Measurements from ENCODE around the gene PCDHB16.

PCDHB16 gene

DNA sequence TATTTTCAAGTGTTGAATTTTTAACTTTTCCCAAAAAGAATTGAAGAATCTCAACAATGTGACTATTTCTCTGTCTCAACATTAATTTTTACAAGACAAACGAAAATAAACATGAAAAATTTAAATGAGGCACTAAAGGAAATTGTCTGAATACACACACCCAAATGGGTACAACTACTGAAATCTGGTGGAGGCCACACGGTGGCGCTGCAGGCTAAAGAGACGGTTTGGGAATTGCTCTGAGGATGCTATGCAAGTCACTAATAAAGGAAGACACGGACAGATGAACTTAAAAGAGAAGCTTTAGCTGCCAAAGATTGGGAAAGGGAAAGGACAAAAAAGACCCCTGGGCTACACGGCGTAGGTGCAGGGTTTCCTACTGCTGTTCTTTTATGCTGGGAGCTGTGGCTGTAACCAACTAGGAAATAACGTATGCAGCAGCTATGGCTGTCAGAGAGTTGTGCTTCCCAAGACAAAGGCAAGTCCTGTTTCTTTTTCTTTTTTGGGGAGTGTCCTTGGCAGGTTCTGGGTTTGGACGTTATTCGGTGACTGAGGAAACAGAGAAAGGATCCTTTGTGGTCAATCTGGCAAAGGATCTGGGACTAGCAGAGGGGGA lies 10.0 kb downstream of the PCDHB16 start, which contains the start of gene PCDHB10:
TSS of gene PCDHB10 (plus strand) at position 244 of the 616 bp plus-strand sequence. CDS start at position 444, 200 bp downstream.
- TF ChIP-seq CEBPB (IDR thresholded peaks at IDR 0.05) (no peak), ZBTB7A (IDR thresholded peaks at IDR 0.05; ENCODE audit: low read depth) (no peak), TEAD4 (IDR thresholded peaks at IDR 0.05) (no peak), CREB1 (IDR thresholded peaks at IDR 0.05; ENCODE audit: low read depth) (no peak), RAD21 (IDR thresholded peaks at IDR 0.05; ENCODE audit: low read depth) (peak; percentile 44), YY1 (IDR thresholded peaks at IDR 0.05; ENCODE audit: low read depth) (no peak), EP300 (IDR thresholded peaks at IDR 0.05; ENCODE audit: borderline replicate concordance) (no peak)
- TF ChIP-seq, protein P1, sequence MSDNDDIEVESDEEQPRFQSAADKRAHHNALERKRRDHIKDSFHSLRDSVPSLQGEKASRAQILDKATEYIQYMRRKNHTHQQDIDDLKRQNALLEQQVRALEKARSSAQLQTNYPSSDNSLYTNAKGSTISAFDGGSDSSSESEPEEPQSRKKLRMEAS (IDR thresholded peaks at IDR 0.05) = no peak

DNA sequence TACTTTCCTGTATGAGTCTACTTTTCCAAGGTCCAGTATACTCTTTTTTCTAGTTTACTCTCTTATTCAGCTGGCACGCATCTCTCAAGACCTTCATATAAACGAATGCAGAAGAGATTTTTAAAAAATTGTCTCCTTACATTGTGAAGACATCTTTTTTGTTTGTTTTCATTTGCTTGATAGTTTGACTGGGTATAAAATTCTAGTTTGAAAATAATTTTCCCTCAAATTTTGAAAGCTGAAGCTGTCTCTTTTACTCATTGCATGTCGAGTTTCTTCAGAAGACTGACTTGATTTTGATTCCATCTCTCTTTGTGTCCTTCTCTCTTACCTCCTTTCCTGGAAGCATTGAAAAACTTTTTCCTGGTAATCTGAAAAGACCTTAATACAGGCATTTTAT lies 14.2 kb downstream of the PCDHB16 start:
- TF ChIP-seq FOXM1 (IDR thresholded peaks at IDR 0.05; ENCODE audit: borderline replicate concordance, low read depth) = no peak
- TF ChIP-seq TEAD4 (IDR thresholded peaks at IDR 0.05) = no peak
- TF ChIP-seq CEBPB (IDR thresholded peaks at IDR 0.05) = no peak
- no peak for TF ChIP-seq RAD21 (IDR thresholded peaks at IDR 0.05; ENCODE audit: low read depth)
- no peak for TF ChIP-seq EGR1 (IDR thresholded peaks at IDR 0.05)
- no peak for TF ChIP-seq YY1 (IDR thresholded peaks at IDR 0.05; ENCODE audit: low read depth)
- TF ChIP-seq, protein P1 (IDR thresholded peaks at IDR 0.05) = no peak
- TF ChIP-seq REST (IDR thresholded peaks at IDR 0.05; ENCODE audit: low read depth) = no peak
- no peak for TF ChIP-seq EP300 (IDR thresholded peaks at IDR 0.05; ENCODE audit: borderline replicate concordance)
- no peak for TF ChIP-seq NFIC (IDR thresholded peaks at IDR 0.05)
- TF ChIP-seq ZBTB7A (IDR thresholded peaks at IDR 0.05; ENCODE audit: low read depth) = no peak
- no peak for TF ChIP-seq USF1 (IDR thresholded peaks at IDR 0.05)
- TF ChIP-seq TCF12 (IDR thresholded peaks at IDR 0.05; ENCODE audit: low read depth) = no peak
- no peak for TF ChIP-seq CREB1 (IDR thresholded peaks at IDR 0.05; ENCODE audit: low read depth)
- TF ChIP-seq TAF1 (IDR thresholded peaks at IDR 0.05; ENCODE audit: low read depth) = no peak

- TF ChIP-seq USF1 (IDR thresholded peaks at IDR 0.05) (no peak), RAD21 (IDR thresholded peaks at IDR 0.05; ENCODE audit: low read depth) (peak; percentile 46)
Observed at GRCh38 chr5:141199359-141200235, 17.4 kb downstream of the PCDHB16 start, which contains the start of gene PCDHB11. TSS of gene PCDHB11 (plus strand) at chr5:141199627. CDS start at chr5:141199775, 148 bp downstream.

DNA sequence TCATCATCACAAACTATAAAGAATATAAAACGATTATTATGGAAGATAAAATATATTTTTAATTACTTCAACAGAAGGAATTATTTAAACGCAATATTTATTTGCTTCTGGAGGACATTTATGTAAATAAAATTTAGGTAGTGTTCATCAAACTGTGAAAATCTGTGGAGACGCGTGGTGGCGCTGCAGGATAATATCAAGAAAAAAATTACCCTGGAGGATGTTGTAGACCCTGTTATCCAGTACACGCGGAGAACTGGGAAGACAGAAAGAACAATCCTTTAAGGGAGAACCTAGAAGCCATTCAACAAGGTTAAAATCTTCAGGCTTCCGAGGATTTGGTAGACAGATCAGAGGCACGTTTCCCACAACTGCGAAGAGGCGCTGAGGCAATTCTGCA lies 26.3 kb downstream of the PCDHB16 start, which contains the start of gene PCDHB12:
TSS of gene PCDHB12 (plus strand) at position 242 of the 400 bp plus-strand sequence. CDS start 189 bp downstream, outside the sequence.
- TF ChIP-seq EGR1 (IDR thresholded peaks at IDR 0.05) (no peak), TEAD4 (IDR thresholded peaks at IDR 0.05) (no peak), CREB1 (IDR thresholded peaks at IDR 0.05; ENCODE audit: low read depth) (no peak), CEBPB (IDR thresholded peaks at IDR 0.05) (no peak), RAD21 (IDR thresholded peaks at IDR 0.05; ENCODE audit: low read depth) (no peak), TAF1 (IDR thresholded peaks at IDR 0.05; ENCODE audit: low read depth) (no peak), USF1 (IDR thresholded peaks at IDR 0.05) (no peak), NFIC (IDR thresholded peaks at IDR 0.05) (no peak), TCF12 (IDR thresholded peaks at IDR 0.05; ENCODE audit: low read depth) (no peak), FOXM1 (IDR thresholded peaks at IDR 0.05; ENCODE audit: borderline replicate concordance, low read depth) (no peak), REST (IDR thresholded peaks at IDR 0.05; ENCODE audit: low read depth) (no peak), ZBTB7A (IDR thresholded peaks at IDR 0.05; ENCODE audit: low read depth) (no peak)
- TF ChIP-seq, protein P1 (IDR thresholded peaks at IDR 0.05) = no peak

Measured in Ishikawa (cell line).